ENCODE results near the gene B9D2. TPM values are rescaled to one million over a fixed set of nuclear protein-coding genes. Genes with fewer than 3 reads are reported as not detected.

The B9D2 gene
- total RNA-seq, 5 donors from 2014 or later (not counting 1 experiment from before 2014, with no cell fraction given) = 15.3 to 27.9 (median 16.4) TPM

GRCh38 chr19:41310033-41310831 is 53.7 kb downstream of the B9D2 start, which contains the start of gene CCDC97:
Gene CCDC97, plus strand, starts transcription at chr19:41310172. Its CDS starts 139 bp downstream, at chr19:41310311.
- Mint-ChIP-seq H3K4me3 (peak within 1 kb of the TSS; percentile 90 to 98 (median 95)), H3K27ac (peak within 1 kb of the TSS; percentile 96 to 99), H3K9me3 (no peaks in the 10 kb centered on the region), H3K36me3 (peaks cover 21% of the 10 kb centered on the region), H3K27me3 (no peaks in the 10 kb centered on the region), H3K4me1 (peaks cover 79 to 86% (median 83%) of the 10 kb centered on the region in 3 donors)
- Histone ChIP-seq H3K27ac (ENCODE audit: low read length) (peak within 1 kb of the TSS; percentile 97), H3K4me1 (ENCODE audit: control insufficient read depth in 1 of 2, extremely low read depth in 1 of 2, insufficient read depth in 2 of 2, low read length in 2 of 2) (peaks cover 44 to 74% of the 10 kb centered on the region in 2 experiments), H3K36me3 (ENCODE audit: control insufficient read depth in 2 of 2, extremely low read depth in 1 of 2, insufficient read depth in 1 of 2, low read length in 1 of 2) (peaks cover 7 to 39% of the 10 kb centered on the region in 2 donors), H3K27me3 (replicated peaks in 1 of 2; ENCODE audit: control insufficient read depth in 2 of 2, extremely low read depth in 1 of 2, insufficient read depth in 2 of 2, low read length in 1 of 2) (no peaks in the 10 kb centered on the region), H3K9me3 (no peaks in the 10 kb centered on the region), H3K4me3 (ENCODE audit: control insufficient read depth in 1 of 2, extremely low read depth in 1 of 2, low read length in 1 of 2) (peak within 1 kb of the TSS; percentile 96 to 99)
- ChIA-PET CTCF (interaction anchor here (0.5 to 3.3 kb wide), 4 partner anchors 33 to 125 kb away, joined by 3 to 21 read pairs (median 8); partner anchors contain the start of gene HNRNPUL1 (in 1 of the 2)), POLR2A (interaction anchor here in 1 of 2 donors (0.7 kb wide), 1 partner anchor 46 kb away, joined by 4 read pairs; no protein-coding TSS in a partner anchor)
- DNase-seq (peak; percentile 73 to 94 (median 85)), ATAC-seq (replicated peaks in 1 of 4) (peak; percentile 66 to 72 (median 70))
- WGBS (ENCODE audit: insufficient coverage) = under 1% methylated on average over 38 of the region's 47 CpGs

DNA sequence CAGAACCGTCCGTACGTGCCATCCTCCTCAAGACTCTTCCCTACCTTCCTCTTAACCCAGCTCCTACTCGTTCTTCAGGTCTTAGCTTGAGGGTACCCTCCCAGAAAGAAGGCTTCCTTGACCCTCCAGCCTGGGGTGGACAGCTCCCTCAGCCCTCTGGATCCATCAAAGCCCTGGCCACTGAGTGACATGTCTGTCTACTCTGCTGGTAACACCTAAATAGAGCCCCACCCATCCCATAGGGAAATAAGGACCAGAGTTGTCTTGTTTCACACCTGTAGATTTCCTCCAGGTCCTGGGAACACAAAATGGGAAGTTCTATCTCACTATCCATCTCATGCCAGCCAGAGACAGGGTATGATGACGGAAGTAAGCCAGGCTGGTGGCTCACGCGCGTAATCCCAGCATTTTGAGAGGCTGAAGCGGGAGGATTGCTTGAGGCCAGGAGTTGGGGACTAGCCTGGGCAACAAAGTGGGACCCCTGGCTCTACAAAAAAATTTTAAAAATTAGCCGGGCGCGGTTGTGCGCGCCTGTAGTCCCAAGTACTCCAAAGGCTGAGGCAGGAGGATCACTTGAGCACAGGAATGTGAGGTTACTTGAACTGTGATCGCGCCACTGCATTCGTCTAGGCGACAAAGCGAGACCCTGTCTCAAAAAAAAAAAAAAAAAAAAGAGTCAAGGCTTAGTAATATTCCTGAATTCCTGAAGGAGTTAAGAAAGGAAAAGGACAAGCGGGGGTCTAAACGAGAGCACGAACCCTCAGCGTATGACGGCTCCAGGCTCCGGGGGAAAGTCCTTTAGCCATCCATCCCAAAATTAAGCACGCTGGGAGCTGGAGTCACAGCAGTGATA is 54.5 kb downstream of the B9D2 start:
- DNase-seq (peak in 2 of 35 experiments; percentile 32 to 52), ATAC-seq (replicated peaks in 1 of 4) (peak in 1 of 4 experiments; percentile 2)
- Mint-ChIP-seq H3K4me3 (peak overlapping the region; percentile 90 to 98 (median 95)), H3K36me3 (peaks cover 30% of the 10 kb centered on the region), H3K27me3 (no peaks in the 10 kb centered on the region), H3K27ac (peak overlapping the region; percentile 96 to 99), H3K4me1 (peaks cover 87 to 92% (median 91%) of the 10 kb centered on the region in 3 donors), H3K9me3 (no peaks in the 10 kb centered on the region)
- no peaks in the 10 kb centered on the region for H3K9me3 ChIP-seq
- H3K4me3 ChIP-seq (ENCODE audit: control insufficient read depth in 1 of 2, extremely low read depth in 1 of 2, low read length in 1 of 2) = peak overlapping the region; percentile 96 to 99
- CTCF ChIA-PET = interaction anchor here (0.7 to 3.3 kb wide), 11 partner anchors 11 to 105 kb away, joined by 3 to 21 read pairs (median 5); partner anchors contain the start of genes B9D2 (in 1 of the 2) and HNRNPUL1 (in 1 of the 2)
- WGBS (ENCODE audit: insufficient coverage) = 14% methylated on average over 18 of the region's 26 CpGs
- POLR2A ChIA-PET = interaction anchor here (0.7 to 3.7 kb wide), 4 partner anchors 11 to 46 kb away, joined by 3 to 23 read pairs (median 4); partner anchors contain the start of gene HNRNPUL1 (in 1 of the 2)
- peaks cover 51 to 83% of the 10 kb centered on the region in 2 experiments for H3K4me1 ChIP-seq (ENCODE audit: control insufficient read depth in 1 of 2, extremely low read depth in 1 of 2, insufficient read depth in 2 of 2, low read length in 2 of 2)
- peak overlapping the region; percentile 97 for H3K27ac ChIP-seq (ENCODE audit: low read length)
- no peaks in the 10 kb centered on the region for H3K27me3 ChIP-seq (replicated peaks in 1 of 2; ENCODE audit: control insufficient read depth in 2 of 2, extremely low read depth in 1 of 2, insufficient read depth in 2 of 2, low read length in 1 of 2)
- H3K36me3 ChIP-seq (ENCODE audit: control insufficient read depth in 2 of 2, extremely low read depth in 1 of 2, insufficient read depth in 1 of 2, low read length in 1 of 2) = peaks cover 7 to 44% of the 10 kb centered on the region in 2 donors

DNA sequence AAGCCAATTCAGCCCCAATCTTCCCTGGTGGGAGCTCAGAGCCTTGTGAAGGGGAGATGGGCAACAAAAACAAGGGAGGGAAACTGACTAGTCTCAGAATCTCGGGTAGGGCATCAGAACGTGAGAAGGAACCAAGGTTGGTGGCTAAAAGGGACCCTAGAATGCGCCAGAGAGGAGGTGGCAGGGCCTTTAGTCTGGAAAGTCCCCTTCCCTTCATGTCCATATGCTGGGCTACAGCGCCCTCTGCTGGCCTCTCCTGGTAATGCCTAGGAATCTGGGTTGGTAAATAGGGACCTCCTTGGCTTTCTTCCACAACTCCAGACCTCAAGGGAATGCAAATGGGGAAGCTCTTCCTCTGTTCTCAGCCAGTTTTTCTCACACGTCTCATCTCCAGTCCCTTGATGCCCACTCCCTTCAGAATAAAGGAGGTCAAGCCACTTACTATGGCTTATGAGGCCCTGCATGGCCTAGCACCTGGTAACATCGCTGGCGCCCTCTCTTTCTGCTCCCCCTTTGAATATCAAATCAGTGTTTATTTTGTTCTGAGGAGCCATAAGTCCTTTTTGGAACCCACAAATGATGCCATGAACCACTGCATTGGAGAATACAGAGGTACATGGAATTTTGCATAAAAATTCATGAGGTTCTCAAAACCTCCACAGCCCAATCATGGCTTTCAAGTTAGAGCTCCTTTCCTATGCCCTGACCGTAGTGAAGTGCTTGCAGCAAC is 55.3 kb downstream of the B9D2 start:
- Mint-ChIP-seq H3K27me3 (no peaks in the 10 kb centered on the region), H3K27ac (peak overlapping the region; percentile 96 to 99), H3K4me3 (peak overlapping the region; percentile 90 to 98 (median 95)), H3K4me1 (peaks cover 92 to 96% (median 93%) of the 10 kb centered on the region in 3 donors), H3K9me3 (no peaks in the 10 kb centered on the region), H3K36me3 (peaks cover 37% of the 10 kb centered on the region)
- ChIA-PET POLR2A (interaction anchor here (0.5 to 3.7 kb wide), 5 partner anchors 10 to 166 kb away, joined by 3 to 23 read pairs (median 5); partner anchors contain the start of gene HNRNPUL1 (in 1 of the 2)), CTCF (interaction anchor here (0.6 to 3.3 kb wide), 12 partner anchors 10 to 135 kb away, joined by 3 to 21 read pairs (median 6); partner anchors contain the start of genes B9D2 (in 1 of the 2) and HNRNPUL1 (in 1 of the 2))
- peak overlapping the region; percentile 11 to 96 for H3K4me3 ChIP-seq (ENCODE audit: control insufficient read depth in 1 of 2, extremely low read depth in 1 of 2, low read length in 1 of 2)
- peaks cover 8 to 46% of the 10 kb centered on the region in 2 donors for H3K36me3 ChIP-seq (ENCODE audit: control insufficient read depth in 2 of 2, extremely low read depth in 1 of 2, insufficient read depth in 1 of 2, low read length in 1 of 2)
- 20% methylated on average over 1 of the region's 8 CpGs for WGBS (ENCODE audit: insufficient coverage)
- DNase-seq (peak; percentile 77 to 98 (median 91)), ATAC-seq (replicated peaks in 1 of 4) (peak; percentile 48 to 62 (median 58))
- H3K27me3 ChIP-seq (replicated peaks in 1 of 2; ENCODE audit: control insufficient read depth in 2 of 2, extremely low read depth in 1 of 2, insufficient read depth in 2 of 2, low read length in 1 of 2) = no peaks in the 10 kb centered on the region
- peaks cover 58 to 91% of the 10 kb centered on the region in 2 experiments for H3K4me1 ChIP-seq (ENCODE audit: control insufficient read depth in 1 of 2, extremely low read depth in 1 of 2, insufficient read depth in 2 of 2, low read length in 2 of 2)
- H3K9me3 ChIP-seq = no peaks in the 10 kb centered on the region
- H3K27ac ChIP-seq (ENCODE audit: low read length) = peak overlapping the region; percentile 97

DNA sequence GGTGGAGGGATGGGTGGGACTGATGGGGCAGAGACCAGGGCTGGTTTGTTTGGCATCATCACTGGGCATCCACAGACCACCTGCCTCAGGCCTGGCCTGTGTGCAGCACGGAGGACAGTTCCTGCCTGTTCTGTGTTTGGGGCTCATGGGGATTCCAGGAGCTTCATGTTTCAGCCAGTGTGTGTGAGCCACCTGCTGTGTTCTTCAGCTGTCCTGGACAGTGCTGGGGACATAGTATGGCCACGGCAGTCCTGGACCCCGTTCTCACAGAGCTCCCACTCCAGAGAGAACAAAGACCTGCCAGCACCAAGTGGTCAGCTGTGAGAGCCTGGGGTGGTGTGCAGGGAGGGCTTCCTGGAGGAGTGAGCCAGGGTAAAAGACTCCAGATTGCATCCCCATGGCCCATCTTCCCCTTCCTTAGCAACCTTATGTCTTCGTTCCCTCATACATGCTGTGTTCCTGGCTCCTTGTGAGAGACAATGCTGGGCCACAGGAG is 55.9 kb downstream of the B9D2 start:
- H3K27me3 Mint-ChIP-seq = no peaks in the 10 kb centered on the region
- peak overlapping the region; percentile 11 to 20 for H3K4me3 ChIP-seq (ENCODE audit: control insufficient read depth in 1 of 2, extremely low read depth in 1 of 2, low read length in 1 of 2)
- H3K4me1 ChIP-seq (ENCODE audit: control insufficient read depth in 1 of 2, extremely low read depth in 1 of 2, insufficient read depth in 2 of 2, low read length in 2 of 2) = peaks cover 61 to 92% of the 10 kb centered on the region in 2 experiments
- ChIA-PET CTCF (interaction anchor here (0.6 to 3.3 kb wide), 11 partner anchors 9 to 135 kb away, joined by 3 to 14 read pairs (median 5); partner anchors contain the start of genes B9D2 (in 1 of the 2) and HNRNPUL1 (in 1 of the 2)), POLR2A (interaction anchor here (0.5 to 3.7 kb wide), 6 partner anchors 10 to 166 kb away, joined by 3 to 23 read pairs (median 8); partner anchors contain the start of gene HNRNPUL1 (in 1 of the 2))
- no peaks in the 10 kb centered on the region for H3K9me3 ChIP-seq
- H3K27ac Mint-ChIP-seq = peak overlapping the region; percentile 96 to 99
- peak in 1 of 4 experiments; percentile 13 for ATAC-seq (replicated peaks in 1 of 4)
- peak in 2 of 35 experiments; percentile 23 to 41 for DNase-seq
- peak overlapping the region; percentile 90 to 98 (median 95) for H3K4me3 Mint-ChIP-seq
- H3K27ac ChIP-seq (ENCODE audit: low read length) = peak overlapping the region; percentile 97
- peaks cover 35% of the 10 kb centered on the region for H3K36me3 Mint-ChIP-seq
- H3K9me3 Mint-ChIP-seq = no peaks in the 10 kb centered on the region
- no peaks in the 10 kb centered on the region for H3K27me3 ChIP-seq (replicated peaks in 1 of 2; ENCODE audit: control insufficient read depth in 2 of 2, extremely low read depth in 1 of 2, insufficient read depth in 2 of 2, low read length in 1 of 2)
- WGBS (ENCODE audit: insufficient coverage) = 17% methylated on average over 1 of the region's 4 CpGs
- peaks cover 7 to 42% of the 10 kb centered on the region in 2 donors for H3K36me3 ChIP-seq (ENCODE audit: control insufficient read depth in 2 of 2, extremely low read depth in 1 of 2, insufficient read depth in 1 of 2, low read length in 1 of 2)
- H3K4me1 Mint-ChIP-seq = peaks cover 90 to 96% (median 92%) of the 10 kb centered on the region in 3 donors

Data from T-cell (primary cell).